HG02973 (cell line): ENCODE measurements around the gene MBLAC1.
A peak's percentile ranks its signal among the peaks of the same experiment; 100 is the strongest.

Experiments
- ATAC-seq: cut with Tn5 transposase; IDR thresholded peaks from one replicate; pipeline ENCODE4 v1.9.1; 2021; ENCODE audit warnings: moderate library complexity; ENCODE audit not compliant: unreplicated experiment

MBLAC1 gene

GRCh38 chr7:100169147-100169850 lies 42.5 kb downstream of the MBLAC1 start:
- no peak for ATAC-seq

DNA sequence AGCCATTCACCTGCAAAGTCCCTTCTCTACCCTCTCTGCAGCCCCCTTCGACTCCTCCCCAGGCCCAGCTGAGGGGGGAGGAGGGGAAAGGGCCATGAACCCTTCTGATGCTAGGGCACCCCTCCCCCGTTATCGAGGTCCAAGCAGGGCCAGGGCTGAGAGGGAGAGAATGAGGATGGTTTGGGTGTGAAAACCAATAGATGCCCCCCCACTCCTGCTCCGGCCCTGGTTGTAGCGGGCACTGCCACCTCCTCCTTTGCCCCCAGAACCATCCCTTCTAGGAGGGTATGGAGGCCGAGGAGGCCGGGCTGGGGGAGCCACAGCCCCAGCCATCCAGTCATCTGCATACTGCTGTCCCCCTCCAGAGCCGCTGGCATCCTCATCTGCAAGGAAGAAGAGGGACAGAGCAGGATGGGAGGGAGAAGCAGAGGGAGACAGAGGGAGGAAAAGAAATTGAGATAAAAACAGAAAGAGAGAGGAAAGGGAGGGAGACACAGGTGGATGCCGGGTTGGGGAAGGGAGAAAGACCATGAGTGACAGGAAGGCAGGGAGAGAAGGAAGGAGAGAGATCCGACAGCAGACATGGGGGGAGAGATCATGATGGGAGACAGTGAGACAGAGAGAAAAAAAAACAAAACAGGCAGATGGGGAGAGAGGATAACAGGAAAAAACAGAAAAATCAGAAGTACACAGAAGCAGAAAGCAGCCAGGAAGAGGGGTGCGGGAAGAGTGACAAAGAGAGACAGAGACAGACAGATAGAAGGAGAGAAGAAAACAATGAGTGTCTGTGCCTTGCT lies 43.5 kb downstream of the MBLAC1 start:
- ATAC-seq, result no peak

- no peak for ATAC-seq
Measured at GRCh38 chr7:100171087-100171681, 44.4 kb downstream of the MBLAC1 start.

- ATAC-seq, result no peak
Measured at GRCh38 chr7:100171840-100172239, 45.1 kb downstream of the MBLAC1 start.

DNA sequence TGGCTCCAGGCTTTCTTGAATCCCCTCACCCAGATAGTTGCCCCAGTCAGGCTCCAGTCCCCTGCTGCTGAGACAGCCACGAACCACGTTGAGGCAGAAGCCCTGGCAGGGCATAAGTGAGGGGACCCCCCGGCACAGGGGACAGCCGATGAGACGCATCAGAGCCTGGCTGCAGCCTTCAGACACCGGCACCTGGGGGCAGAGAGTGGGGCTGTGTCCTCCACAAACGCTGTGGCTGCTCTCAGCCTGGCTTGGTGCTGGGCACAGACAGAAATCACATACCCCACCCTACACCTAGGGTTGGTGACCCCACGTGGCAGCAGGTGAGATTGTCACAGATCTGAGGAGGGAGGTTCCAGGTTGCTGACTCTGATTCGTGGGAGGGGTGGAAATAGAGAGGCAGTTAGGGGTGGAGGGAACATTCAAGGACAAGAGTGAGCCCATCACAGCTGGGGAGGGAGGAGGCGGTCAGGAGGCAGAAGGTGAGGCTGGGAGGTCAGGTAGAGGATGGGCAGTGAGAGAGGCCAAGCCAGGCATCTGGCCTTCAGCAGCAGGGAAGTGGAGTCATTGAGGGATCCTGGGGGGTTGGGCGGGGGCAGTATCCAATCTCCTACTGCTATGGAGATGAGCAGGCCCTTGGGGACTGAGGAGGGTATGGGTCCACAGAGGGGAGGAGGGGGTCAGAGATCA lies 47.2 kb downstream of the MBLAC1 start:
- no peak for ATAC-seq

GRCh38 chr7:100174582-100174981 lies 47.8 kb downstream of the MBLAC1 start:
- no peak for ATAC-seq

GRCh38 chr7:100175296-100175935 lies 48.6 kb downstream of the MBLAC1 start:
- ATAC-seq, result no peak

DNA sequence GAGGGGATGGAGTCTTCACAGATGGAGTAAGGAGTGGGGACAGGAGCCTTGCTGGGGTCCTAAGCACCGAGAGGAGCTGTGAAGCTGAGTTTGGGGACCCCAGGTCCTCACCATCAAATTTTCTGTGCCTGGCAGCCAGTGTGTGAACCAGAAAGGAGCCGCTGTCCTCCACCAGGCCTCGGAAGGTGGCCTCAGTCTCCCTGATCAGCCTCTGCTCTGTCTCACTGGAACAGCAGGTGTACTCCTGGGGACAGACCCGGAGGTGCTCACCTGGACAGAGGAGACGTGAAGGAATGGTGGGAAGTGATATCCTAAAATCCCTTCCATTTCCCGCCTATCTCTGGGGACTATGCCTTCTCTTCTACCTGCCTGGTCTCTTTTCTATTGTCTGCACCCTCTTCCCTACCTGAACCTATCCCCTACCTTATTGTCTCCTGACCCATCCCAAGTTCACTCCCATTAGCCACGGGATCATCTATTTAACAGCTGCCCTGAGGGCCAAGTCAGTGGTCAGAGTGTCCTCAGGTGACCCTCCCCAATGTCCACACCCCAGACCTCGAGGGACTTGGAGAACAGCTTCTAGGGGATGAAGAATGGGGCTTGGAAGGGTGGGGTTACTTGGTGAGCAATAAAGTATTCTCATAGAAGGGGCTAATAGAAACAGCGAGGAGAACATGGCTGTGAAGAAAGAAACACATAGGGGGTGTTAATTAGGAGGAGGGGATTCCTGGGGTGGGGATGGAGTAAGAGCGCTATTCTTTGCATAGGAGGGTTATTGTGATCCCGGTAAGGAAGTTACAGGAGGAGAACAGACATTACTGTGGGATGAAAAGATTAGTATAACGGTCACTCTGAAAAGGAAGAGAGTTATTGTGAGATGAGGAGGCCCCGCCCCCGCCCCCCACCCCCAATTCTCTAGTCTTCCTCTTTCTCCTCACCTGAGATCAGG lies 49.6 kb downstream of the MBLAC1 start:
- no peak for ATAC-seq

GRCh38 chr7:100177045-100178001 lies 50.6 kb downstream of the MBLAC1 start, which contains the start of the genes GPC2 and STAG3:
GPC2 (minus strand) TSS chr7:100177381; CDS start chr7:100177199, 182 bp downstream.
STAG3 (plus strand) TSS chr7:100177918; CDS start chr7:100180557, 2,639 bp downstream.
- peak; percentile 78 for ATAC-seq
